GM18511 (cell line): ENCODE measurements around the gene SEMA6A.
"Not testable (repeated sequence)": the region's sequence is repeated elsewhere in the genome, so short reads cannot be mapped to it uniquely, and the experiment has no call there.

Experiments
- ATAC-seq: cut with Tn5 transposase; IDR thresholded peaks from one replicate; pipeline ENCODE4 v1.9.1; 2021; ENCODE audit warnings: mild to moderate bottlenecking, moderate library complexity; ENCODE audit not compliant: unreplicated experiment

SEMA6A gene

GRCh38 chr5:116524966-116525365 lies 49.7 kb downstream of the SEMA6A start:
- no peak for ATAC-seq

DNA sequence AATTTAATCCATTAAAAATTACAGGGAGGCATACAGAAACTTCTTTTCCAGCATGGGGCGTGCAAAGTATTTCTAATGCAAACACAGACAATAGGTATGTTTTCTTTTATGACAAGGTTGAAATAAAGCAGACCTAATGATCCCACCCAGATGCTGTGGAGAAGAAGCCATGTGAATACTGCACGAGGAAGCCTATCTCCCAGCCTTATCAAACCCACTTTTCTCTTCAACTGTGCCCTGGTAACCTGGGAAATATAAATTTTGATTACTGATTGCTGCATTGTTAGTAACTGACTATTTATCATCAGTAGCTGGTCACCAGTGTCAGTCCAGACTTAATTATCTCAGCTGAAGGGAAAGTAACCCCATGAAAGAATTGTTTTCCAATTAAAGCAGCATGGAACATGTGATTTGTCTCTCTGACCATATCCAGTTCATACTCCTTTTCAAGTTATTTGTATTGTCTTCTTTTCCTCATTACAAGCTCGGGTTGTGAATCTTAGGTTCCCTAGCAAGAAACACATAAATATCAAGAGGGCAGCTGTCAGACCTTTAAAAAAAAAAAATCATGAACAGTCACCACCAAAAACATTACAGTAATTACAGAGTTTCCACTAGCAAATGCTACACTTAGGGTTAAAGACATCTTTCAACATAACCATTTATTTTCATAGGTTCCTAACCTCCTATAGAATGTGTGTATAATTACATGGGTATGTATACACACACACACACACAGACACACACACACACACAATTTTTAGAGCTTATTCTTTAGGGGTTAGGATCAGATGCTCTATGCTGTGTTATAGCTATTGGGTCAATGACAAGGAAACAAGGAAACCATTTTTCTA lies 50.3 kb downstream of the SEMA6A start:
- no peak for ATAC-seq

GRCh38 chr5:116523182-116523581 lies 51.4 kb downstream of the SEMA6A start:
- not testable (repeated sequence) for ATAC-seq

GRCh38 chr5:116522356-116523136 lies 52.1 kb downstream of the SEMA6A start:
- ATAC-seq = no peak

GRCh38 chr5:116521173-116521872 lies 53.3 kb downstream of the SEMA6A start:
- ATAC-seq = peak; percentile 63

DNA sequence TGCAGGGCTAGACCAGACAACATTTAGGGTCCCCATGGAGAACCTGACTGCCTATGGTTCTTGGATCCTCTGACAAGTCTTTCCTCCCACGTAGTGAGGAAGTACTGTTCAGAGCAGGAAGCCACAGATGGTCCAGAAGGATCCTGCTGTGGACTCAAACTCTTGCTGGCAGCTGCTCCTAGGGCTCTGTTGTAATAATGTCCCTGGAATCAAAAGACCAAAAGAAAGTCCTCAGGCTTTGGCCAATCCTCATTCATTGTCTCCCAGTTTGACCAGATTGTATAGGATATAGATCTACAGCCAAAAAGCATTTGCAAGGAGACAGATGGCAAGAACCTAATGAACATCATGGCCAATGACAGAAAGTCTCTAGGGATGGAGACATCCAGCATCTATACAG lies 53.9 kb downstream of the SEMA6A start:
- no peak for ATAC-seq

GRCh38 chr5:116518423-116518822 lies 56.2 kb downstream of the SEMA6A start:
- no peak for ATAC-seq

- ATAC-seq = no peak
Observed at GRCh38 chr5:116517488-116517887, 57.1 kb downstream of the SEMA6A start.

DNA sequence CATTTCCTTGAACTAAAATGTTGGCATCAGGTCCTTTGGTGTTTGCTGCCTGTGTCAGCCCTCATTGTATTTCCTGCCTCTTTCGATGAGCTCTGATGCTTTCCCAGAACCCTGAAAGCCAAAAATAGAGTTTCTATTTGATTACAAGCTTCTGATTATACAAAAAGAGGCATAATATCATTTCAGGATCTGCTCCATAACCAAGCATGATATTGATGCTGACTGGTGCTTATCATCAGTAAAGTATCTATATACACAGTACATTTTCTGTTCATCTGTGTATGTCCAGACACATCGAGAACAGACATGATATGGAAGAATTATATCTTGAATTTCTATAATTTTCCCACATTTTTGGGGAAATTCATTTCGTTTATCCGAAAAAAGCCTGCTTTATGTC lies 58.6 kb downstream of the SEMA6A start:
- no peak for ATAC-seq

DNA sequence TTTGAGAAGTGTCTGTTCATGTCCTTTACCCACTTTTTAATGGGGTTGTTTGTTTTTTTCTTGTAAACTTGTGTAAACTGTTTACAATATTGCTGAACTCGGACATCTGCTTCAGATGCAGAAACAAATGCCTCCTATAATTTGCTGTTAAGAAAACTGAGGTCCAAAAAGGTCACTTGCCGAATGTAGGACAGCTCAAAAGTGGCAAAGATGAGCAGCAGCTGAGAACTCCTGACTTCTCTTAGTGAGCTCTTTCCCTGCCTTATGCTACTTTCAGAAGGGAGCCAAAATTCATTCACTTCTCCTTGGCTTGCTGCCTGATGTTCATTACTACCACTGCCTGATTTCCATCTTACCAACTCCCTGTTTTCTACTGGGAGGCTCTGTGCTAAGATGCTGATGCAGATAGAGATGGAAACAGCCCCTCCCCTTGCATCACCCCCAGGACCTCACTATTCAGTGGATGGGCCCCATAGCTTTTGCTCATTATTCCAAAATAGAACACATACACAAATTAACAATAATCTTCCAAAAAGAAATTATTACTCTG lies 60.1 kb downstream of the SEMA6A start:
- ATAC-seq = no peak

DNA sequence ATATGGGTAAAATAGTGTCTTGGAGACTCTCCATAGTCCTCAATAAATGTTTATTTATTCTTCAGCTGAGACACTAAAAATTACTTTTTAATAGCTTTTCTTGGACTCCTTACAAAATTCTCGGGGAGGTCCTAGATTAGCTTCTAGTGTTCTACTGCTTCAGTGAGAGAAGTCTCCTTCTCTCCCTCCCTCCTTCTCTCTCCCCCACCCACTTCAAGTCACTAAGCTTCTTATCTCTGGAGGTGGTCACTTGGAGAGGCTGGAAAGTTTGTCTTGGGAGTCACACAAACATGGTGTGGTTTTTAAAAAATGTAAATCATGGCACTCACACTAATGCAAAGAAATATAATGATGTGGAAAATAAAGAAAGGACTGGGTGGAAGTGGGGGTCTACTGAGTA lies 64.1 kb downstream of the SEMA6A start:
- ATAC-seq = no peak

GRCh38 chr5:116509483-116510244 lies 65.0 kb downstream of the SEMA6A start:
- no peak for ATAC-seq

DNA sequence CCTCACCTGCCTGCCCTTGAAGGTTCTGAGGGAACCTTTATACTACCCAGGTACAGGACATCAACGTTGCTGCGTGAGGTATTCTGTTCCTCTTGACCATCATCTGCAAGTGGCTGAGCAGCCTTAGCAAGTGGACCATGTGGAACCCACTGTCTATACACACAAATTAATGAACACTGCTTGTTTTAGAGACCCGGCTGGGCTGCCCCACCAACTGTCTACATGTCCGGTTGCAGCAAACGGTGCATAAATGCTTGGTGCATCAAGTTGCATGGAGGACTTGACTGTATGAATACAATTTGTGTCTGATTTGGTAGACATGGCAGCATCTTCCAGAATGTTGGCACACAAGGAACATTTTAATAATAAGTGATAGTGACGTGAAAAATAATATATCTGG lies 65.8 kb downstream of the SEMA6A start:
- no peak for ATAC-seq

DNA sequence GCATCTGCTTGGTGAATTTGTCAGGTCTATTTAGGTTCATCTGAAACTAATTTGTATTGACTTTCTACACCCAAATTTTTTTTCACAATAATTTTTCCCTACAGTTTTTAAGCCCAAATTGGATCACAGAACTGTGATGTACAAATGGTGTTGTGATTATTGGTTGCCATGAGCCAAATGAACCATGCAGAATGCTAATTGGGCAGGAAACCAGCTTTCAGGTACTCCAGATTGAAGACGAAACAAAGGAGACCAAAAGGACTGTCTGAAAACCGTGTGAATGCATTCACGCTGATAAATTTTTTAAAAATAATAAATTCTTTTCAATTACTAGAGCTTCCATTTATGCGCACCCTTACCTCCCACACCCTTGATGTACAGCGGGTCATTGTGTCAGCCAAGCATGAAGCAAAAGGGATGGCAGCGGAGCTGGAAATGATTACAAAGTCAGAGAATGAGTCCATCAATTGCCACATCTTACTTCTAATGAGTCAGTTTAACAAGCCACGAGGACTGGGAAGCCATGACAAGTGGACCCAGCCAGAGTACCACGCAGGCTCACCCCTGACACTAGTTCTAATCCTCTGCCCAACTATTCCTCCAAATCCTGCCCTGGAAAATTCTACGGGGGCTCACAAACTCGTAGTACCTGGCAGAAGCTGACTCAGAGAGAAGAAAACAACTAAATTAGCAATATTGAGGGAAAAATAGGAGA lies 66.5 kb downstream of the SEMA6A start:
- no peak for ATAC-seq

GRCh38 chr5:116507051-116507537 lies 67.5 kb downstream of the SEMA6A start:
- ATAC-seq = no peak

DNA sequence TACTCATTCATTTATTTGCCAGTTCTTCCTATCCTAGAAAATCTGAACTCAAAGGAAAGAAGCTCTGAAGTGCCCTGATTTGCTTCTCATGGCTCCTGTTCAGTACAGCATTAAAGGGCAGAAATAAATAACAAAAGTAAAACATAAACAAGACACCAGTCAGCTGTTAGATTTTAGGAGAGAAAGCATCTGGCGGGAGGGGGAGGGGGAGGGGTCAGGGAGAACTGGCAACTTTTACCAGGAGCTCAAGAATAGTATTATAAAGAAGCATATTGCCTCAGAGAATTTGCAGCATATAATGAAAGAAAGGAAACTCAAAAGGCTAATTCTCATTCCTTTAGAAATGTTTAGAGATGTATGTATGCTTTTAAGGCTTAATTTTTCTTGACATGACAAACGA lies 68.1 kb downstream of the SEMA6A start:
- ATAC-seq = no peak

DNA sequence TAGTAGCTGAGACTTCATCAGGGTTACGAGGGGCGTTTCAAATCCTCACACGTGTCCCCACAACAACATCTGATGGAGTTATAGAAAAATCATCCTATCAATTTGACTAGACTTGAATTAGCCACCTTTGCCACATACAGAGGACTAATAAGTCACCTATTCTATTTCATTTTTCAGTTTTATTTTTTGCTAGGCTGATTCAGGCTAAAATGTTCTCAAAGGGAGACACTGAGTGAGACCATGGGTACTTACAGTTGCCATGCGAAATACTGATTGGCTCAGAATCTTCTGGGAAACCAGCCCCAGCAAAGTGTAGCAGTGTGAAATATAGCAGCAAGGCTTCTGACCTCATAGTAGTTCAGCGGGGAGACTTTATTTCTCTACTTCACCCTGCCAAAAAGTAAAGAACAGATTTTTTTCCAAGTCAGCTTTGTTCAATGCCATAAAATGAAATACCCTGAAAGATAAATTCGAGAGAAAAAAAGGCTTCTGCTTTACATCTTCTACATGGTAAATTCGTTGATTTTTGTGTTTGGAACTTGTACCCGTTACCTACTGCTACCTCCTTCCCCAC lies 69.9 kb downstream of the SEMA6A start:
- ATAC-seq = peak; percentile 68

DNA sequence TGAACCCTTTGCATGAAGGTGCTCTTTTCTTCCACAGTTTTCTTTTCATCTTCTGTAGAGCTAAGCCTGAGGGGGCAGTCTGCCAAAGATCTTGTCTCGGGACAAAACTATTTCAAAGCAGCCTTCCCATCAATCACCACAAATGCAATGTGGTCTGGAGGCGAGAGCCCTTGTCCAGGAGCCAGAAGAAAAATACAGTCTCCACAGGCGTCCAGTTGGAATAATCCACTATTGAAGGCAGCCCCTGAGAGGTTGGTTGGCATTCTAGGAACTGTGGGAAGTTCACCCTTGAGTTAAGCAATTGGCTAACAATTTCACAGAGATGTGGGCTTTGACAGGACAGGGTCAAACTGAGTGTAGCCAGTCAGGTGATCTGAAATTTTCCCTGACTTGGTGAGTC lies 72.0 kb downstream of the SEMA6A start:
- no peak for ATAC-seq

DNA sequence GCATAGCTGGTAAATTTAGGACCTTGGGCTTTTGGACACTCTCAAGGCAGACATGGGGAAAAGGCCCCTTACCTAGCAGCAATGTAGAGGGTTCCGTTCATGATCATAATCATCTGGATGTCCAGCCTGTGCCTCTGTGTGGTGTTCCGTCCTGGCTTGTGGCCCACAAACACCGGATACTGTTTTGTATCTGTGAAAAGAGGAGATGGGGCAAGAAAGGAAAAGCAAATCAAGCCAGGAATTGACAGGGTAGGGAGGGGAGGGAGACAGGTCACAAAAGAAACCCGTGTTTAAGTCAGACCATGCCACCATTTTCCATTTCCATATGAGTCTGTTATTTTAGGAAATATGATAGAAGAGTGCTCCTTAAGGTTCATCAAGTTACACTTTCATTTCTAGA lies 72.5 kb downstream of the SEMA6A start:
- no peak for ATAC-seq
